ENCODE results near the gene LY6G6C.

The LY6G6C gene

DNA sequence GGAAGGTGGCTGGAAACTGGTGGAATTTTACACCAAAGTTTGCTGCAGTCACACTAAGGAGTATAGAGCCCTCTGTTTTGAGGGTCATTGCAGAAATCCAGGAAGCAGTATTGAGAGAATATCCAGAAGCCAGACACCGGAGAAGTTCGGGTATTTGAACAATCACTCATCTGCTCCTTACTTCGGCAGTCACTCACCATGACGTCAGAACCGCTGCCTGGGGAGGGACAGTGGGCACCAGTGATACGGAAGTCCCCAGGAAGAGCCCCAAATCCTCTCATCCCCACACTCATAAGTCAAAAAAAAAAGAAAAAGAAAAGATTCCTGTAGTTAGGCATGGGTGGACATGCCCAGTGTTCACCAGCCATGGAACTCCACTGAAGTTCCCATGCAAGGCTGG lies 44.6 kb downstream of the LY6G6C start:
- CTCF ChIA-PET, result no interaction called here
- no peak for DNase-seq (ENCODE audit: extremely low spot score)
- TF ChIP-seq L3MBTL2 (conservative IDR thresholded peaks at IDR 0.05), result no peak
- POLR2A ChIA-PET, result interaction anchor here (1.8 kb wide), 1 partner anchor 16 kb away, joined by 5 read pairs; the partner anchor contains the start of gene C6orf47

DNA sequence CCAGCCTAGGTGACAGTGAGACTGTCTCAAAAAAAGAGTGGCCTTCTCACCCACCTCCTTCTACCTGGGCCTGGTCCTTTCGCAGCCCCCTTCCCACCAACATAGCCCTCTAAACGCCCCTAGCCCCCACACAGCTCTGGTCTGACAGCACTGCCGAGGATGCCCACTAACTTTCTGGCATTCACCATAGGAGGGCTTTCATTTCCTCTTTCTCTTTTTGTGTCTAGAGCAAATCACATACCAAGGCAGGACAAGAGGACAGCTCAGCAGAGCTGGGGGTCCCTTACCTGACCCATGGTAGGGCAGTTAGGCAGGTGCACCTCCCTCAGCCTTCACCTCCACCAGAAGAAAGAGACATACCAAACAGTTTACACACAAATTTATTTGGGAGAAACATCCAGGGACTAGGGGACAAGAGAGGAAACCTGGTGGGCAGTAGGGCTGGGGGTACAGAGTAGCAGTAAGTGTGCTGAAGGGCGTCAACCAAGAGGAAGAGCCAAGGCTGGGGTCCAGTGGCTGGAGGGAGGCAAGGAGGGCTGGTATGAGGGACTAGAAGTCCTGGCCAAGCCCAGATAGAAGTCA lies 45.1 kb downstream of the LY6G6C start:
- no peak for DNase-seq (ENCODE audit: extremely low spot score)
- no peak for TF ChIP-seq LEF1 (IDR thresholded peaks at IDR 0.05; ENCODE audit: borderline replicate concordance)
- TF ChIP-seq FOXK2 (IDR thresholded peaks at IDR 0.05), result no peak
- no peak for TF ChIP-seq FOXM1 (IDR thresholded peaks at IDR 0.05; ENCODE audit: borderline replicate concordance)
- TF ChIP-seq CTBP1 (IDR thresholded peaks at IDR 0.05; ENCODE audit: borderline replicate concordance), result no peak
- no peak for TF ChIP-seq HDGF (IDR thresholded peaks at IDR 0.05; ENCODE audit: borderline replicate concordance)
- no peak for TF ChIP-seq ELF4 (IDR thresholded peaks at IDR 0.05)
- TF ChIP-seq NFRKB (IDR thresholded peaks at IDR 0.05), result no peak
- TF ChIP-seq ARNT (IDR thresholded peaks at IDR 0.05), result no peak
- no peak for TF ChIP-seq SP1 (IDR thresholded peaks at IDR 0.05)
- TF ChIP-seq ZNF384 (IDR thresholded peaks at IDR 0.05), result no peak
- CTCF ChIA-PET, result no interaction called here
- POLR2A ChIA-PET, result interaction anchor here (1.0 to 1.8 kb wide), 2 partner anchors 12 to 16 kb away, joined by 3 to 5 read pairs; partner anchors contain the start of genes C6orf47 and GPANK1

GRCh38 chr6:31669676-31670075 lies 51.9 kb downstream of the LY6G6C start, which contains the start of gene LY6G5B:
TSS of gene LY6G5B (plus strand) at chr6:31669976. CDS start at chr6:31670951, 975 bp downstream.
- ChIA-PET POLR2A (interaction anchor here (1.1 to 1.5 kb wide), 2 partner anchors 9 to 34 kb away, joined by 3 to 4 read pairs; partner anchors contain the start of gene C6orf47), CTCF (no interaction called here)
- no peak for DNase-seq (ENCODE audit: extremely low spot score)
- TF ChIP-seq FOXK2 (IDR thresholded peaks at IDR 0.05) (no peak), FOXA1 (IDR thresholded peaks at IDR 0.05) (no peak), SUZ12 (IDR thresholded peaks at IDR 0.05) (no peak), L3MBTL2 (conservative IDR thresholded peaks at IDR 0.05) (no peak), HDGF (IDR thresholded peaks at IDR 0.05; ENCODE audit: borderline replicate concordance) (no peak), BHLHE40 (IDR thresholded peaks at IDR 0.05; ENCODE audit: borderline replicate concordance) (no peak)

All from HEK293T (cell line).